ENCODE data around the gene KIR2DL3. TPM values are rescaled to one million over a fixed set of nuclear protein-coding genes. Genes with fewer than 3 reads are reported as not detected.

Gene KIR2DL3
- total RNA-seq, 6 experiments from 2014 or later = not detected

DNA sequence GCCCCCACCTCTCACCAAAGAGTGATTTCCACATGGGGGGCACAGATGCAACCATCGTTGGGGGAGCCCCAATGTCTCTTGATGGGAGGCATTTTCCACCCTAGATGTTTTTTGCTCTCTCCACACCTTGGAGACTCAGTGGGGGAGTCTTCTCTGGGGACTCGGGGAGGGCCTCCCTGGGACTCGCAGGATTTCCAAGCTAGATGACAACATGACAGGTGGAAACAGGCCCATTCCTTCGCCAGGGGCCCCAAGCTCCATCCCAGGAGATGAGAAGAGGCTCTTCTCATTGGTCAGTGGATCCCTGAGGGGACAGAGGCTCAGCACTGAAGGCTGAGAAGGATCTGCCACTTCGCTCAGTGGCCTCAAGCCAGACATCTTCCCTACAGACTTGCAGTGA is 52.4 kb downstream of the KIR2DL3 start:
- no peak overlapping the region for H3K27ac Mint-ChIP-seq
- peaks cover 3% of the 10 kb centered on the region for H3K36me3 Mint-ChIP-seq (ENCODE audit: low read depth)
- H3K4me3 Mint-ChIP-seq = no peak overlapping the region
- TF ChIP-seq, protein P1, sequence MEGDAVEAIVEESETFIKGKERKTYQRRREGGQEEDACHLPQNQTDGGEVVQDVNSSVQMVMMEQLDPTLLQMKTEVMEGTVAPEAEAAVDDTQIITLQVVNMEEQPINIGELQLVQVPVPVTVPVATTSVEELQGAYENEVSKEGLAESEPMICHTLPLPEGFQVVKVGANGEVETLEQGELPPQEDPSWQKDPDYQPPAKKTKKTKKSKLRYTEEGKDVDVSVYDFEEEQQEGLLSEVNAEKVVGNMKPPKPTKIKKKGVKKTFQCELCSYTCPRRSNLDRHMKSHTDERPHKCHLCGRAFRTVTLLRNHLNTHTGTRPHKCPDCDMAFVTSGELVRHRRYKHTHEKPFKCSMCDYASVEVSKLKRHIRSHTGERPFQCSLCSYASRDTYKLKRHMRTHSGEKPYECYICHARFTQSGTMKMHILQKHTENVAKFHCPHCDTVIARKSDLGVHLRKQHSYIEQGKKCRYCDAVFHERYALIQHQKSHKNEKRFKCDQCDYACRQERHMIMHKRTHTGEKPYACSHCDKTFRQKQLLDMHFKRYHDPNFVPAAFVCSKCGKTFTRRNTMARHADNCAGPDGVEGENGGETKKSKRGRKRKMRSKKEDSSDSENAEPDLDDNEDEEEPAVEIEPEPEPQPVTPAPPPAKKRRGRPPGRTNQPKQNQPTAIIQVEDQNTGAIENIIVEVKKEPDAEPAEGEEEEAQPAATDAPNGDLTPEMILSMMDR (IDR thresholded peaks at IDR 0.05) = no peak
- no peaks in the 10 kb centered on the region for H3K4me1 Mint-ChIP-seq (ENCODE audit: low read depth)
- peaks cover 23% of the 10 kb centered on the region for H3K9me3 Mint-ChIP-seq
- DNase-seq = no peak
- H3K27me3 Mint-ChIP-seq (ENCODE audit: insufficient read depth) = no peaks in the 10 kb centered on the region; the same call in 1 of the 2 replicates

DNA sequence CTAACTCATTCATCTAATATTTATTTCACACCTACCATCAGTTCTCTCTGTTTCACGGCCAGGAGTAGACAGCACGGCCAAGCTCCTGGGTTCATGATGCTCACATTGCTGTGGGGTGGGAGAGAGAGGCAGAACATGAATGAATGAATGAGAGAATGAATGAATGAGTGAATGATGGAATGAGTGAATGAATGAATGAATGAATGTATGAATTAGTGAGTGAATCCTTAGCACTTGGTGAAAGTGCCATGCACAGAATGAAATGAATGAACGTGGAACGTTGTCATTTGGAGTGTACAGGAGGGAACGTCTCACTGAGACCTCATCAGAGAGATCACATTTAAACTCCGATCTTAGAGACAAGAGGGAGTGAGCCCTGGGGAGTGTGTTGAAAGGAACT is 53.2 kb downstream of the KIR2DL3 start:
- Mint-ChIP-seq H3K4me3 (no peak overlapping the region), H3K27me3 (ENCODE audit: insufficient read depth) (no peaks in the 10 kb centered on the region; the same call in 1 of the 2 replicates), H3K4me1 (ENCODE audit: low read depth) (no peaks in the 10 kb centered on the region), H3K9me3 (peaks cover 18% of the 10 kb centered on the region), H3K27ac (no peak overlapping the region), H3K36me3 (ENCODE audit: low read depth) (no peaks in the 10 kb centered on the region; the same call in 1 of the 2 replicates)
- DNase-seq = no peak
- TF ChIP-seq, protein P1 (IDR thresholded peaks at IDR 0.05) = no peak

DNA sequence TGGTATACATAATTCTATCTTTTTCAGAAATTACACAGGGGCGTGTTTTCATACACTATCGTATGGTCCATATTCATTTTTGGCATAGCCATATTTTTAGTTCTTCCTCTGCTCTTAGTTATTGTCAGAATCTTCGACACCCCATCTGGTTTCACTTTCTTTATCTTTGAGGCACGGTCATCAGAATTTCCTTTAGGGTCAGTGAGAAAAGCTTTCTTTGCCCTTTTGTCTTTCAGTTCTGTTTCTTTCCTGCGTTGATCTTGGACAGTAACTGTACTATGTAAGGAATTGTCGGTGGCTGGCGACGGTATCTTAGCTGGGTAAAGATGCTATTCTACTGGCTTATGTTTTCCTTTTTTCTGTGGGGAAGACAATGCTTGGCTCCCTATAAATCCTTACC is 54.5 kb downstream of the KIR2DL3 start:
- Mint-ChIP-seq H3K4me3 (no peak overlapping the region), H3K9me3 (peaks cover 18% of the 10 kb centered on the region), H3K4me1 (ENCODE audit: low read depth) (no peaks in the 10 kb centered on the region)

DNA sequence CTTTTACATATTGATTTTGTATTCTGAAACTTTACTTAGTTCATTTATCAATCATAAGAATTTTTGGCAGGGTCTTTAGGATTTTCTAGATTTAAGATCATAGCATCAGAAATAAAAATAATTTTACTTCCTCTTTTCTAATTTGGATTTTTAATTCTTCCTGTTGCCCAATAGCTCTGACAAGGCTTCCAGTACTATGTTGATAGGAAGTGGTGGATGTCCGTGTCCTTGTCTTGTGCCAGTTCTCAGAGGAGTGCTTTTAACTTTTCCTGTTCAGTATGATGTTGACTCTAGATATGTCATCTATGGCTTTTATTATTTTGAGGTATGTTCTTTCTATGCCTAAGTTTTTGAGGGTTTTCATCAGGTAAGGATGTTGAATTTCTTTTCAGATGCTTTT is 57.4 kb downstream of the KIR2DL3 start:
- Mint-ChIP-seq H3K9me3 (peaks cover 19% of the 10 kb centered on the region), H3K27me3 (ENCODE audit: insufficient read depth) (no peaks in the 10 kb centered on the region; the same call in 1 of the 2 replicates)

More for the DNA sequence above, 54.5 kb downstream of the KIR2DL3 start:
- H3K27ac Mint-ChIP-seq = no peak overlapping the region
- H3K27me3 Mint-ChIP-seq (ENCODE audit: insufficient read depth) = no peaks in the 10 kb centered on the region; the same call in 1 of the 2 replicates
- TF ChIP-seq, protein P1 (IDR thresholded peaks at IDR 0.05) = no peak
- no peak for DNase-seq
- H3K36me3 Mint-ChIP-seq (ENCODE audit: low read depth) = no peaks in the 10 kb centered on the region; the same call in 1 of the 2 replicates

More for the DNA sequence above, 57.4 kb downstream of the KIR2DL3 start:
- DNase-seq = no peak
- Mint-ChIP-seq H3K4me3 (no peak overlapping the region), H3K4me1 (ENCODE audit: low read depth) (no peaks in the 10 kb centered on the region), H3K36me3 (ENCODE audit: low read depth) (no peaks in the 10 kb centered on the region), H3K27ac (no peak overlapping the region)
- TF ChIP-seq, protein P1 (IDR thresholded peaks at IDR 0.05) = no peak

Other genes starting within 250 kb of the KIR2DL3 start
- gene LAIR2, start 235.7 kb upstream of the KIR2DL3 start, total RNA-seq (2021; fragmentation: NEBNext Ultra II Directional; extraction: Animal tissue kit (Norgen Biotek cat#: 25700)) = not detected
- not detected for gene LILRA2, start 164.7 kb upstream of the KIR2DL3 start, total RNA-seq (2021; fragmentation: NEBNext Ultra II Directional; extraction: Animal tissue kit (Norgen Biotek cat#: 25700))
- not detected for gene LILRA1, start 144.9 kb upstream of the KIR2DL3 start, total RNA-seq (2021; fragmentation: NEBNext Ultra II Directional; extraction: Animal tissue kit (Norgen Biotek cat#: 25700))
- not detected for gene LILRB1, start 108.0 kb upstream of the KIR2DL3 start, total RNA-seq (2021; fragmentation: NEBNext Ultra II Directional; extraction: Animal tissue kit (Norgen Biotek cat#: 25700))
- not detected for gene LILRB4, start 75.5 kb upstream of the KIR2DL3 start, total RNA-seq (2021; fragmentation: NEBNext Ultra II Directional; extraction: Animal tissue kit (Norgen Biotek cat#: 25700))
- gene KIR3DL3, start 14.1 kb upstream of the KIR2DL3 start, total RNA-seq (2021; fragmentation: NEBNext Ultra II Directional; extraction: Animal tissue kit (Norgen Biotek cat#: 25700)) = not detected
- not detected for gene KIR2DL1, start 31.3 kb downstream of the KIR2DL3 start, total RNA-seq (2021; fragmentation: NEBNext Ultra II Directional; extraction: Animal tissue kit (Norgen Biotek cat#: 25700))
- gene KIR2DL4, start 65.1 kb downstream of the KIR2DL3 start, total RNA-seq (2021; fragmentation: NEBNext Ultra II Directional; extraction: Animal tissue kit (Norgen Biotek cat#: 25700)) = not detected
- not detected for gene KIR3DL1, start 78.0 kb downstream of the KIR2DL3 start, total RNA-seq (2021; fragmentation: NEBNext Ultra II Directional; extraction: Animal tissue kit (Norgen Biotek cat#: 25700))
- gene KIR2DS4, start 94.2 kb downstream of the KIR2DL3 start, total RNA-seq (2021; fragmentation: NEBNext Ultra II Directional; extraction: Animal tissue kit (Norgen Biotek cat#: 25700)) = not detected
- gene KIR3DL2, start 111.9 kb downstream of the KIR2DL3 start, total RNA-seq (2021; fragmentation: NEBNext Ultra II Directional; extraction: Animal tissue kit (Norgen Biotek cat#: 25700)) = not detected
- gene FCAR, start 135.7 kb downstream of the KIR2DL3 start, total RNA-seq (2021; fragmentation: NEBNext Ultra II Directional; extraction: Animal tissue kit (Norgen Biotek cat#: 25700)) = not detected
- not detected for gene NCR1, start 167.6 kb downstream of the KIR2DL3 start, total RNA-seq (2021; fragmentation: NEBNext Ultra II Directional; extraction: Animal tissue kit (Norgen Biotek cat#: 25700))
- gene NLRP7, start 209.0 kb downstream of the KIR2DL3 start, total RNA-seq (2021; fragmentation: NEBNext Ultra II Directional; extraction: Animal tissue kit (Norgen Biotek cat#: 25700)) = not detected
- gene NLRP2, start 227.9 kb downstream of the KIR2DL3 start, total RNA-seq (2021; fragmentation: NEBNext Ultra II Directional; extraction: Animal tissue kit (Norgen Biotek cat#: 25700)) = under 1 TPM in 1 of 6 experiments, not detected in 5; 0.26 TPM